Renal cortex interstitium (tissue), 15 donors: ENCODE data around the gene PTPRF. TPM values are rescaled to one million over a fixed set of nuclear protein-coding genes. Genes with fewer than 3 reads are reported as not detected.
"Not testable (repeated sequence)": the region's sequence is repeated elsewhere in the genome, so short reads cannot be mapped to it uniquely, and the experiment has no call there.

ENCODE experiments used
- DNase-seq, 11 donors: peaks; one replicate each; pipeline ENCODE4 v3.0.0-alpha.2; 2013; ENCODE audit warnings: low read depth in 9 of 11, low spot score in 4 of 11; ENCODE audit errors: extremely low read depth in 1 of 11
- long read RNA-seq, 16 experiments: transcript quantifications; one replicate each; lab custom pipeline, GENCODE V29; 2026
- polyA plus RNA-seq, 3 donors: library from polyadenylated mRNA; unstranded; fragments of 120-200 nt; gene quantifications; one replicate each; pipeline ENCODE4 v1.2.1, GENCODE V29; 2013; ENCODE audit not compliant: insufficient read length in 3 of 3

The PTPRF gene
- polyA plus RNA-seq = 100 to 1,000 TPM; 207 to 229 (median 213) TPM
- long read RNA-seq, donor 1, partial matches to known transcripts = 102 of 102 reads
- long read RNA-seq, donor 1, other reads (novel, unspliced or antisense) = 0 of 102 reads
- long read RNA-seq, donor 2, full-length matches to known transcripts = 1 of 56 reads
- long read RNA-seq, donor 2, partial matches to known transcripts = 55 of 56 reads
- long read RNA-seq, donor 2, other reads (novel, unspliced or antisense) = 0 of 56 reads
- long read RNA-seq, donor 3, full-length matches to known transcripts = 1 of 36 reads
- long read RNA-seq, donor 3, partial matches to known transcripts = 35 of 36 reads
- long read RNA-seq, donor 3, other reads (novel, unspliced or antisense) = 0 of 36 reads
- long read RNA-seq, donor 4, full-length matches to known transcripts = 1 of 31 reads
- long read RNA-seq, donor 4, partial matches to known transcripts = 30 of 31 reads
- long read RNA-seq, donor 4, other reads (novel, unspliced or antisense) = 0 of 31 reads
- long read RNA-seq, donor 5 = 0 reads
- long read RNA-seq, donor 6, partial matches to known transcripts = 309 of 309 reads
- long read RNA-seq, donor 6, other reads (novel, unspliced or antisense) = 0 of 309 reads
- long read RNA-seq, donor 7, full-length matches to known transcripts = 1 of 25 reads
- long read RNA-seq, donor 7, partial matches to known transcripts = 24 of 25 reads
- long read RNA-seq, donor 7, other reads (novel, unspliced or antisense) = 0 of 25 reads
- long read RNA-seq, donor 8, full-length matches to known transcripts = 3 of 241 reads
- long read RNA-seq, donor 8, partial matches to known transcripts = 238 of 241 reads
- long read RNA-seq, donor 8, other reads (novel, unspliced or antisense) = 0 of 241 reads
- long read RNA-seq, donor 9, full-length matches to known transcripts = 1 of 165 reads
- long read RNA-seq, donor 9, partial matches to known transcripts = 164 of 165 reads
- long read RNA-seq, donor 9, other reads (novel, unspliced or antisense) = 0 of 165 reads
- long read RNA-seq, donor 10, full-length matches to known transcripts = 1 of 89 reads
- long read RNA-seq, donor 10, partial matches to known transcripts = 88 of 89 reads
- long read RNA-seq, donor 10, other reads (novel, unspliced or antisense) = 0 of 89 reads
- long read RNA-seq, donor 11, full-length matches to known transcripts = 1 of 37 reads
- long read RNA-seq, donor 11, partial matches to known transcripts = 36 of 37 reads
- long read RNA-seq, donor 11, other reads (novel, unspliced or antisense) = 0 of 37 reads
- long read RNA-seq, donor 12, partial matches to known transcripts = 6 of 6 reads
- long read RNA-seq, donor 12, other reads (novel, unspliced or antisense) = 0 of 6 reads
- long read RNA-seq, donor 13, full-length matches to known transcripts = 3 of 316 reads
- long read RNA-seq, donor 13, partial matches to known transcripts = 313 of 316 reads
- long read RNA-seq, donor 13, other reads (novel, unspliced or antisense) = 0 of 316 reads
- long read RNA-seq, donor 14, partial matches to known transcripts = 12 of 12 reads
- long read RNA-seq, donor 14, other reads (novel, unspliced or antisense) = 0 of 12 reads
- long read RNA-seq, donor 15, full-length matches to known transcripts = 1 of 17 reads
- long read RNA-seq, donor 15, partial matches to known transcripts = 16 of 17 reads
- long read RNA-seq, donor 15, other reads (novel, unspliced or antisense) = 0 of 17 reads
- long read RNA-seq, donor 16, full-length matches to known transcripts = 3 of 225 reads
- long read RNA-seq, donor 16, partial matches to known transcripts = 222 of 225 reads
- long read RNA-seq, donor 16, other reads (novel, unspliced or antisense) = 0 of 225 reads

GRCh38 chr1:43530483-43531106, at the start of gene PTPRF:
TSS of gene PTPRF (plus strand) at chr1:43530883. CDS start at chr1:43545076, 14,193 bp downstream.
- peak in 2 of 11 donors; percentile 40 to 47 for DNase-seq

- DNase-seq = peak in 9 of 11 donors; percentile 8 to 36 (median 23)
Measured at GRCh38 chr1:43481491-43481890, 49.2 kb upstream of the PTPRF start.

GRCh38 chr1:43482215-43482614, 48.5 kb upstream of the PTPRF start:
- no peak for DNase-seq

- no peak for DNase-seq
Measured at GRCh38 chr1:43484367-43484766, 46.3 kb upstream of the PTPRF start.

- no peak for DNase-seq
Measured at GRCh38 chr1:43488165-43488564, 42.5 kb upstream of the PTPRF start.

GRCh38 chr1:43491061-43491460, 39.6 kb upstream of the PTPRF start:
- no peak for DNase-seq

GRCh38 chr1:43492826-43493225, 37.9 kb upstream of the PTPRF start:
- DNase-seq = no peak

- no peak for DNase-seq
Measured at GRCh38 chr1:43493661-43494450, 36.8 kb upstream of the PTPRF start.

- DNase-seq = no peak
Measured at GRCh38 chr1:43495204-43495603, 35.5 kb upstream of the PTPRF start.

GRCh38 chr1:43499898-43500297, 30.8 kb upstream of the PTPRF start:
- no peak for DNase-seq

- not testable (repeated sequence) for DNase-seq
Measured at GRCh38 chr1:43501806-43502205, 28.9 kb upstream of the PTPRF start.

- DNase-seq = no peak
Measured at GRCh38 chr1:43503534-43503933, 27.1 kb upstream of the PTPRF start.

GRCh38 chr1:43505077-43505780, 25.5 kb upstream of the PTPRF start:
- peak in 1 of 11 donors; percentile 8 for DNase-seq

- no peak for DNase-seq
Measured at GRCh38 chr1:43506233-43506632, 24.4 kb upstream of the PTPRF start.

GRCh38 chr1:43507296-43508295, 23.1 kb upstream of the PTPRF start:
- DNase-seq = no peak
